GM18951 (cell line): ENCODE results near the gene PDE10A.
"Not testable (repeated sequence)": the region's sequence is repeated elsewhere in the genome, so short reads cannot be mapped to it uniquely, and the experiment has no call there.

Experiments
- POLR2A ChIP-seq: IDR thresholded peaks from 4 replicates; pipeline ENCODE4 v1.6.1; 2011; ENCODE audit warnings: mild to moderate bottlenecking; ENCODE audit not compliant: insufficient read length, insufficient read depth; ENCODE audit errors: extremely low read depth
- in situ Hi-C: fragments of 300-500 bp; cut with MboI; formaldehyde crosslinking; loops from one replicate; pipeline ENCODE4 v1.12.0; 2022; ENCODE audit warnings: low sequenced_read_pairs, mixed read lengths, inconsistent platforms; ENCODE audit not compliant: unreplicated experiment

Gene PDE10A

GRCh38 chr6:165594584-165595333 is 68.3 kb downstream of the PDE10A start:
- no peak for TF ChIP-seq POLR2A
- in situ Hi-C loops: no loop called here

DNA sequence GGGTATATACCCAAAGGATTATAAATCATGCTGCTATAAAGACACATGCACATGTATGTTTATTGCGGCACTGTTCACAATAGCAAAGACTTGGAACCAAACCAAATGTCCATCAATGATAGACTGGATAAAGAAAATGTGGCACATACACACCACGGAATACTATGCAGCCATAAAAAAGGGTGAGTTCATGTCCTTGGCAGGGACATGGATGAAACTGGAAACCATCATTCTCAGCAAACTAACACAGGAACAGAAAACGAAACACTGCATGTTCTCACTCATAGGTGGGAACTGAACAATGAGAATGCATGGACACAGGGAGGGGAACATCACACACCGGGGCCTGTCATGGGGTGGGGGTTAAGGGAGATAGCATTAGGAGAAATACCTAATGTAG is 70.1 kb downstream of the PDE10A start:
- in situ Hi-C loops: not testable (repeated sequence)

DNA sequence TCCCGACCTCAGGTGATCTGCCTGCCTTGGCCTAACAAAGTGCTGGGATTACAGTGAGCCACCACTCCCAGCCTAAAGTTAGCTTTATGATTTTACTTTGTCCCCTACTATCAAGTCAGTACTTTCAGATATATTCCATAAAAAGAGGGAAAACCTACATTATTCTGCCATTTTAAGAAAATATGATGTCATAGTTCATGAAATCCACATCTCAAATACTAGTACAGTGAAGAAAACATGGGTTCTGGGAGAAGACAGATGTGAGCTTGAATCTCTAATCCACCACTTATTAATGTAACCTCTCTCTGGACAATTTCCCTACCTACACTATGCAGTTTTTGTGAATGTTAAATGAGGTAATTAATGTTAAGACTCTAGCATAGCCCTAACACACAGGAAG is 74.5 kb downstream of the PDE10A start:
- no peak for TF ChIP-seq POLR2A
- in situ Hi-C loops: no loop called here

DNA sequence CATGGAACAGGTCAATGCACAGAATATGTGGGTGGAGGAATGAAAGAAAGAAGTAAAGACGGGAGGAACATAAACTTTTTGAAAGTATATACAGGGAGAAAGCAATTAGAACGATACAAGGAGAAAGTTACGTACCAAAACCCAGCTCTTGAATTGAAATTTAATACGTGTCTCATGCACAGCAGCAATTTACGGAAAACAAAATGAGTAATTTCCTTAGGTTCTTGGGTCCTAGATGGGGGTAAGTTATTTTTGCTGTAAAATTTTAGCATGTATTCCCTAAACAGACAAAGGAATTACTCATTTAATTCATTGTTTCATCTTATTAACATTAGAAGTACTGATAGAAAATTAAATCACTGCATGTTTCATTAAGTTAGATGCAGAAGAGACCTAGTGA is 75.8 kb downstream of the PDE10A start:
- in situ Hi-C loops: no loop called here

DNA sequence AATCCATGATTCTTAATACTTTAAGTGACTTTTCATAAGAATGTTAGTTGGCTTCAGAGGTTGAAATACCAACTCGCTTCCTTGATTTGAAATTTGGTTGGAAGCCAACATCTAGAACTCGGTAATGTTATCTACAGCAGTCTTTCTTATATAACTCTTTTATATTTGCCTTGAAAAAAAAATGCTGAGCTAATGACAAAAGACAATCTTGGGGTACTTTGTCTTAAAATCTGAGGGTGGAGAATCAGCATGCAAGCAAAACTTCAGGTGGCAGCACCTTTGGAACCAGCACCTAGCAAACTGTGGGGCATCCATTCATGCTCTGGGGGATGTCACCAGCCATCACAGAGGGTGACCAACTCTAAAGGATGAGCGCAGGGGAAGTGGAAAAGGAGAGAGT is 76.3 kb downstream of the PDE10A start:
- in situ Hi-C loops: no loop called here
- no peak for TF ChIP-seq POLR2A

More for the DNA sequence above, 75.8 kb downstream of the PDE10A start:
- TF ChIP-seq POLR2A: no peak

DNA sequence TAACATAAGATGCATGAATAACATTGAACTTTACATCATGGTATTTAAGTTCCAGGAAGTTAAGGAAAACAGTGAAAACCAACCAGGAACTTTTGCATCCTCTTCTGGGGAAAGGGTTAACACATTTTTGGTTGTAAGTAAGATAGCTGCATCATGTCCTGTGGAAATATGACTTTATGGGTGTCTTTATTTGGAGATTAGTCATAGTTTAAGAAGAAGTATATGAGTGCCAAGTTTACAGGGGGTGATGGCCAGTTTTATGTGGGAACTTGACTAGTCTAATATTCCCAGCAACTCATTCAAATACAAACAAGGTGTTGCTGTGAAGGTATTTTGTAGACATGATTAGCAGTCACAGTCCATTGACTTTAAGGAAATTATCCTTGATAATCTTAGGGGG is 78.0 kb downstream of the PDE10A start:
- no peak for TF ChIP-seq POLR2A
- in situ Hi-C loops: no loop called here

DNA sequence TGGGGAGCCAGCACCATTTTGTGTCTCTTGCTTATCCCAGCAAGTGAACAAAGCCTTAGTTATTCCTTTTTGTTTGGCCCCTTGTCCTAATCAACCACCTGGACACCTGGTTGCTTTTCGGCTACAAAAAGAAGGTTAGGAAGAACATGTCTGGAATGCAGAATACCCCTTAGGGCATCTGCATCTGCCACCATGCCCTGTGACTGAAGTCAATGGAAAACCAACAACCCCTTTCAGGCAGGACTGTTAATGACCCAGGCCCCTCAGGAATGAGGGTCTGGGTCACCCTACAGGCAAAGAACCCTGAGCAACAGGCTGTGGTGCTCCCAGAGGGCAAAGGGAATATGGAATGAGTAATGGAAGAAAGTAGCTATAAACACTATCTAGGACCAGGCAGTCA is 78.5 kb downstream of the PDE10A start:
- no peak for TF ChIP-seq POLR2A
- in situ Hi-C loops: no loop called here

DNA sequence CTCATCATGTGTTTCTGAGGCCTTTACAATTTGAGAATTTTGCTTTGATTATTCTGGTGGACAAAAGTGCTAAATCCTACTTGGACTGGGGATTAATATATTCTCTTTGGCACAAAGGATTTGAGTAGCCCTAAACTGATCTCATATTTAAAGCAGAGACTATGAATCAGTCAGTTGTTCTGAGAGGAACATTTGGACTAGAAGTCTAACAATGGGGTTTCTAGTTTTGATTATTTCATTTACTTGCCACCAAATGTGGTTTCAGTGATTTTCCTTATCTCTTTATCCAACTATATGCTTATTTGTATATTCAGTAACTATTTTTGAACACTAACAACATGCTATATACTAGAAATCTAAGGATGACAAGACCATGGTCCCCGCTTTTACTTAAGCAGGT is 81.4 kb downstream of the PDE10A start:
- in situ Hi-C loops: no loop called here
- TF ChIP-seq POLR2A: no peak

- TF ChIP-seq POLR2A: no peak
- in situ Hi-C loops: no loop called here
Measured at GRCh38 chr6:165580136-165580535, 82.9 kb downstream of the PDE10A start.

DNA sequence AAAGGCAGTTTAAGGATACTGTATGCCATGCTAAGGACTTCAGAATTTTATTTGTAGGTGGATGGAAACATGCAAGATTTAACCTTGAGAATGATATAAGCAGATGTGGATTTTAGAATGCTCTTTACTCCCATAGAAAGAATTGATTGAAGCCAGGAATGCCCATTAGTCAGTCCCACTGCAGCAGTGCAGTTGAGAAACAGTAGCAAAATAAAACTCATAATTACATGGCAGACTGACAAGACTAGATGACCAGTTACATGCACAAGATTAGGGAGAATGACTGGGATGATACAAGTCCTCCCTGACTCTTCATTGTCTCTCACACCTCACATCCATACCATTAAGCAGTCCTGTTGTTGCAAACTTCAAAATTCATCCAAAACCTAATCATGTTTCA is 83.9 kb downstream of the PDE10A start:
- in situ Hi-C loops: no loop called here
- TF ChIP-seq POLR2A: no peak

DNA sequence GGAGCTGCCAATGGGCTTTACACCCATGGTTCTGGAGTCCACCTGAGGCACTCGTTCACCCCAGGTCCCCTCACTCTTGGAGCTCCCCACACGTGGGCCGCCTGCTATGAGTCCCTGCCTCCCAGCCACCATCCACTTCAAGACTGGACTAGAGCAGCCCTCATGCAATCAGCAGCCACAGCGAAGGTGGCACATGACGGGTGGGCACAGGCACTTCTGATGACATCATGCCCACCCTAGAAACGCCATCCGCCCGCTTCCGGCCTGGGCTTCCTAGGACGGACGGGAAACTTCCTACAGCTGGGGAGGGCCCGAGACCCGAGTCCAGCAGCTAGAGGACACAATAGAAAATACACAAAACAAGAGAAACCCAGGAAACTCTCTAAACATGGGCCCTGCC is 85.5 kb downstream of the PDE10A start:
- no peak for TF ChIP-seq POLR2A
- in situ Hi-C loops: no loop called here

- no peak for TF ChIP-seq POLR2A
- in situ Hi-C loops: no loop called here
Measured at GRCh38 chr6:165575158-165575549, 87.9 kb downstream of the PDE10A start.

GRCh38 chr6:165574220-165575157 is 88.6 kb downstream of the PDE10A start:
- in situ Hi-C loops: no loop called here
- no peak for TF ChIP-seq POLR2A

GRCh38 chr6:165573671-165574070 is 89.4 kb downstream of the PDE10A start:
- no peak for TF ChIP-seq POLR2A
- in situ Hi-C loops: no loop called here
